ENCODE data around the gene AHCYL2.
"Not testable (repeated sequence)": the region's sequence is repeated elsewhere in the genome, so short reads cannot be mapped to it uniquely, and the experiment has no call there.

The AHCYL2 gene

DNA sequence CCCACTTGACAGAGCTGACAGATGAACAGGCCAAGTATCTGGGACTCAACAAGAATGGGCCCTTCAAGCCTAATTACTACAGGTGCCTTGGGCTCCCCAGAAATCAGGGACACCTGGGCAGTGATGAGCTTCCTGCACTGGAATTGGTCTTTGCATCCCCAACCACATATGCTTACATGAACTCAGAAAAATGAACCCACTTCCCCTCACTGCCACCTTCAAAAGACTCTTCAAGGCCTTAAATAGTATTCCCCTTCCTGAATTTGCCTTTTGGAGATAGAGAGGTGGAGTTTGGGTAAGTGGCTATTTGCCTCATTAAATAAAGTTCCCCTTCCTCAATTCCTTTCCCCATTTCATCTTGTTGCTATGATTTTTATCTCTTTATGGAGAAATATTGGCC is 201.7 kb downstream of the AHCYL2 start:
- DNase-seq (ENCODE audit: low read depth): no peak

DNA sequence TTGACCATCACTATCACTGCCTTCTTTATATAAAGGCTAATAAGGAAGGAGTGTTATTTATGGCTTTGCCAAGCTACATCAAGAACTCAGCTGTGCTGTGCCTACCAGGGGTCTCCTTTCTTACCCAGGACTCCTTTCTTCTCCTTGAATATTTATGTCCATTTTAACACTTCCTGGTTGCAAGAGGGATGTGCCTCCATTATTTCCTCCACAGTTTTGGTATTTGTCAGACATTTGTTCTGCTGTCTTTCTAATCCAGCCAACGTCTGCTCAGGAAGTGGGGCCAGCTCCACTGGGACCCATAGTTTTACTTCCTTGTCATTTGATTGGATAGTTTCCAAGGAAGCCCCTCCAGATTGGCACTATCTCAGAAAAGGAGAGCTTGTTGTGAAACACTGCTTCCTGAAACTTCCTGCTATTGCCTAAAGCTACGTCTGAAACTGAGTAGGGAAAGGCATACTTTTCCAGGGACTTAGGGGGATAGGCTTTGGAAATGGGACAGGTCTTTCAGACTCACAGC is 202.8 kb downstream of the AHCYL2 start:
- no peak for DNase-seq (ENCODE audit: low read depth)

DNA sequence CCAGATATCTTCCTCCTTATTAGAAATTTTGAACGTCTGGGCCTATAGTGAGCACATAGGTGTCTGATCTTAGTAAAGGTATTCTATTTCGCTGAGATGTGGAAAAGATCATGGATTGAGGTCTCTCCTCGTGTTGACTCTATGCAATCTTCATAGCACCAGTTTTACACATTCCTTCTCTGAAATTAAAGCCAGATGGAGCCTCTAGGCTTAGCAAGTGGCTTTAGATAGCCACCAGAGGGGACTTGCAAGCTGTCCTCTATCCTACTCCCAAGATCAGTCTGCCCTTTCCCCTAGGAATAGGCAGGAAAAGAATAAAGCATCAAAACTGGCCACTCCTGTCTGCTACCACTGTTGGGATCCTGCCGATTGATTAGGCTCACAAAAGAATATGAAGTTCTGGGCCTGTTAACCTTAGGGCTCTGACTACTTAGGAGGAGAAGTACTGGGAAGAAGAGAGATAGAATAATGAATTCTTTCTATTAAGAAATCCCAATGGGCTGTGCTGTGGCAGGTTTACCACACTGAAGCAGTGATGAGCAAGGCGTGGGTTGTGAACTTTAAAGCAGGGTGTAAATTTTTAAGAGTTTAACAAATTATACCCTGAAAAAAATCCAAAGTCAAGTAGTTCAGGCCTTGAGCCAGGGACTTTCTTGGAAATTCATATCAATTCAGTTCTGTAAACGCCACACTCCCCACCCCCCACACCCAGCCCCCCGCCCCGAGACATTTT is 207.2 kb downstream of the AHCYL2 start:
- no peak for DNase-seq (ENCODE audit: low read depth)

DNA sequence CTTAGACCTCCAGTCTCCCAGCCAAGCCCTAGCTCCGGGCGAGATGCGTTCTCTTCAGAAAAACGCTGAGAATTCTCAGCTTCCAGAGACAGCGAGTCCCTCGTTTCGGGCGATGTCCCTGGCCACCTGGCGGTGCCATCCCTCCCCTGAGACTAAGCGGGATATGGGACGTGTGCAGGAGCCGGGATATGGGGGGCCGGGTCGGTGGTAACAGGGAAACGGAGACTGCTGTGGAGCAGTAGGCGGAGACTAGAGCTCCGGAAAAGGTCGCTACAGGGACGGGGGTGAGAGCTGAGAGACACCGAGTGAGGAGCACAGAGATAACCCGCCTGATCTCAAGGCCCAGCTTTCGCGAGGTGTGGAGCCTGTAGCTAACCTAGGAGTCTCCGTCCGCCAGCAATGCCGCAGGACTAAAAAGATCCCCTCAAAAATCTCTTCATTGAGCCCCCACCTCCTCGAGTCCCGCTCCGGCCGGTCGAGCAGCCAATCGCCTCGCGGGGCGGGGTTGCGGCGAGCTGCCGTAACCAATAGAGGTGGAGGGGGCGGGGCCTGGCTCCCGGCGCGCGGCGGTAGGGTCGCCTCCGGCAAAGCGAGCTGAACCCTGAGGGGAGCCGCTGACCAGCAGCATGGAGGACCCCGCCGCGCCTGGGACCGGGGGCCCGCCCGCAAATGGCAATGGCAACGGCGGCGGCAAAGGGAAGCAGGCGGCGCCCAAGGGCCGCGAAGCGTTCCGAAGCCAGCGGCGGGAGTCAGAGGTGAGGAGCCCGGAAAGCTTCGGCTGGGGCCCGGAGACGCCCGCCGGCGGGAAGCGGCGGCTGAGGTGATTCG is 209.2 kb downstream of the AHCYL2 start, which contains the start of gene STRIP2:
Gene STRIP2, plus strand, starts transcription at position 586 of the 828 bp plus-strand sequence. Its CDS starts 41 bp downstream, at position 627.
- DNase-seq (ENCODE audit: low read depth): peak; percentile 44

DNA sequence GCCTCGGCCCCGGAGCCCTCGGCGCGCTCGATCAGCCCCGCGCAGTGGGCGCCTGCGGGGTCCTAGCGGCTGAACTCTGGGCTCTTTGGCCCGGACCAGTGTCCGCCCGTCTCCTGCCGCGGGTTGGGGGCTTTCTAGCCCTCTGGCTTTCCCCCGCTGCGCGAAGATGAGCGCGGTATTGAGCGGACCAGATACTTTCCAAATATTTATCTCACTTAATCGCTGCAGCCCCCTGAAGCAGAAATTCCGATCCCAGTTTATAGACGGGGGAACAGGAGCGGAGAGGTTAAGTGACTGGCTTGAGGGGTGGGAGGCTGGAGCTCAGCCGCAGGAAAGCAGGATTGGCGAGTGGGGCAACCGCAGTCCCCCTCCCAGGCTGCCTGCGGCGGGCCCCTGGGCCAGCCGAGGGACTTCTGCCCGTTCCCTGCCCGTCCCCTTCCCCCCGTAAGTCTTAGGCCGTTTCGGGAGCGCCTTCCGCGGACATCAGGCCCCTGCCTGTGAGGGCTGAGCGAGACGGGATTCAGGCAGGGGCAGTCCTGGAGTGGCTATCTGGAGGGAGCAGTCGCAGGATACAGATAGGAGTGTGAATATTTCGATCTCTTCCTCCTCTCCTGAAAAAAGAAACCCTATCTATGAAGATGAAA is 210.0 kb downstream of the AHCYL2 start:
- DNase-seq (ENCODE audit: low read depth): no peak

DNA sequence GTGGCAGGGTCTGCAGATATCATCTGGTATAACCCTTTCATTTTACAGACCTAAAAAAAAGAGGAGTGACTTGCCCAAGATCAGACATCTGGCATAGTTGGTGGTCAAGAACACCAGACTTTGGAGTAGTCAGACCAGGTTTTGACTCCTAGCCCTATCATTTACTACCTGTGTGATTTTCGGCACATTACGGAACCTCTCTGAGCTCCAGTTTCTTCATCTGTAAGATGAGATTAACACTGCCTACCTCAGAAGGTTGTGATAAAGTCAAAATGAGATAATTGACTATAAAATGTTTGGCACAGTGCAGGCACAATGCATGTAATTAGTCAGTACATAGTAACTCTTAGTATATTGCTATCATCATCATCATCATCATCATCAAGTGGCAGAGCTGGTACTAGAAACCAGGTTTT is 210.6 kb downstream of the AHCYL2 start:
- no peak for DNase-seq (ENCODE audit: low read depth)

DNA sequence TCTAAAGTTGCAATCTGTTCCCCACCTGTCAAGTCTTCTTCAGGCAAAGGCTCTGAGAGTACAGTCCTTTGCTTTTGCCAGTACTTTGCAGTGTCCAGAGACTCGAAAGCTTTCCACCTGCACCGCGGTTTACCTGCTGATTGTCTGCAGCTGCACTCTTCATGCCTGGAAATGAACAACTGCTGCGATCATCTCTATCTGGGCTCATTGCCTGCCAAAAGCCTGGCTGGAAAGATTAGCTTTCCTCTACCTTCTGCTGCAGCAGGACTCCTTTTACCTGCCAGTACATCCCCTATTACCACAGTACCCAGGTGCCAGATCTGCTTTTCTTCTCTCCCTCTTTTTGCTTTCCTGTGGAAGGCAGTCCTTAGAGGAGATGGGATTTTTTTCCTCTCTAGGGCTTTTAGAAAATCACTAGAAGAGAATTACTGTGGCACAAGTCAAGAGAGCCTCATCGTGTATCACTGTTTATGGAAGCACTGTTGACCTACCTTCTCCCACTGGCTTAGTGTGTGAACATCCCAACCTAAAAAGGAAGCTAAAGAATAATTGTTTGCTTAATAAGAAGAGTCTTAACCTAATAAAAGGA is 211.6 kb downstream of the AHCYL2 start:
- no peak for DNase-seq (ENCODE audit: low read depth)

DNA sequence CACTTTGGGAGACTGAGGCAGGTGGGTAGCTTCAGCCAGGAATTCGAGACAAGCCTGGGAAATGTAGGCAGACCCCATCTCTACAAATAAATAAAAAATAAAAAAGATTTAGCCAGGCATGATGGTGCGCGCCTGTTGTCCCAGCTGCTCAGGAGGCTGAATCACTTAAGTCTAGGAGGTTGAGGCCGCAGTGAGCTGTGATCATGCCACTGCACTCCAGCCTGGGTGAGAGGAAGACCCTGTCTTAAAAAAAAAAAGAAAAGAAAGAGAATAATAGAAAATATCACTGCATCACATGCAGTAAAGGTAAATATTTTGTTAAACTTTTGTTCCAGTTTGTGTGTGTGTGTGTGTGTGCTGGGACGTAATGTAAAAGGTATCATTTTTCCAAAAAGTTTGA is 212.4 kb downstream of the AHCYL2 start:
- no peak for DNase-seq (ENCODE audit: low read depth)

DNA sequence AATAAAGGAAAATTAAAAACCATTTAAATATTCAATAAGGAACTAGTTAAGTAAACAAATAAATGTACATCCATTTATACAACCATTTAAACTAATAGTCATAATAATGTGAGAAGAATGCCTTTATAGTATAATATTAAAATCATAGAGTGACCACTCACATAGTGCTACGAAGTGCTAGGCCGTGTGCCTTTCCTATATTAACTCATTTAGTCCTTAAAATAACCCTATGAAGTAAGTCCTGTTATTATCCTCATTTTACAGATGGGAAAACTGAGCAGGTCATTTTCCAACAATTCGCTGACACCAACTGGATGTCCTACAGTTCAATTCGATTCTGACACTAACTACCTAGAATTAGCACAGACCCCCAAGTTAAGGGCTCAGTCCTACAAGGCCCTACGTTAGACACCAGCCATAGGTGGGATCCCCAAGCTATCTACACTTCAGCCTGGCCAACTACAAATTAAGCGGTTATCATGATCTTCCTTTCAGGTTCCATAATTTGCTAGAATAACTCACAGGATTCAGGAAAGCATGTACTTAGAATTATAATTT is 213.5 kb downstream of the AHCYL2 start:
- no peak for DNase-seq (ENCODE audit: low read depth)

DNA sequence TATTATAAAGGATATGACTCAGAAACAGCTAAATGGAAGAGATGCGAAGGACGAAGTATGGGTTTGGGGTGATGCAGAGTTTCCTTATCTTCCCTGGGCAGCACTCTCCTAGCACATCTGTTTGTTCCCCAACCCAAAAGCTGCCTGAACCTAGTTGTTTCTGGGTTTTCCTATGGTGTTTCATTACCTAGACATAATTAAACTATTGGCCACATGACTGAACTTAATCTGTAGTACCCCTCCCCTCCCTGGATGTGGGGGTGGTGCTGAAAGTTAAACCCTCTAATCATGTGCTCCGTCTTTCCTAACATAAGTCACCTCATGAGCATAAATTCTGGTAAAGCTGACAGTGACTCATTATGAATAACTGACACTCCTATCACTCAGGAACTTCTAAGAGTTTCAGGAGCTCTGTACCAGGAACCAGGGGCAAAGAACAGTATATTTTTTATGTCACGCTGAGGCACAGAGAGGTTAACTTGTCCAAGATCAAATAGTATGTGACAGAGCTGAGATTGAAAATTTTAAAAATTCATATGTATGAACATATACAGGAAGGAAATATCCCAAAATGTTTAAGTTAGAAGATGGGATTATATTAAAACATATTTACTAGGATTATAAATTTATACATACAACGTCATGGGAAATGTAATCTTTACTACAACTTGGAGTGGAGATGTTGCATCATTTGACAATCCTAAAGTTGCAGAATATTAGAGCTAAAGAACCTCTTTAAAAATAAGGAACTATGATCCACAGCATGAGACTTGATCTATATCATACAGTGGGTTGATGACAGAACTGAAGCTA is 214.2 kb downstream of the AHCYL2 start:
- peak; percentile 42 for DNase-seq (ENCODE audit: low read depth)

DNA sequence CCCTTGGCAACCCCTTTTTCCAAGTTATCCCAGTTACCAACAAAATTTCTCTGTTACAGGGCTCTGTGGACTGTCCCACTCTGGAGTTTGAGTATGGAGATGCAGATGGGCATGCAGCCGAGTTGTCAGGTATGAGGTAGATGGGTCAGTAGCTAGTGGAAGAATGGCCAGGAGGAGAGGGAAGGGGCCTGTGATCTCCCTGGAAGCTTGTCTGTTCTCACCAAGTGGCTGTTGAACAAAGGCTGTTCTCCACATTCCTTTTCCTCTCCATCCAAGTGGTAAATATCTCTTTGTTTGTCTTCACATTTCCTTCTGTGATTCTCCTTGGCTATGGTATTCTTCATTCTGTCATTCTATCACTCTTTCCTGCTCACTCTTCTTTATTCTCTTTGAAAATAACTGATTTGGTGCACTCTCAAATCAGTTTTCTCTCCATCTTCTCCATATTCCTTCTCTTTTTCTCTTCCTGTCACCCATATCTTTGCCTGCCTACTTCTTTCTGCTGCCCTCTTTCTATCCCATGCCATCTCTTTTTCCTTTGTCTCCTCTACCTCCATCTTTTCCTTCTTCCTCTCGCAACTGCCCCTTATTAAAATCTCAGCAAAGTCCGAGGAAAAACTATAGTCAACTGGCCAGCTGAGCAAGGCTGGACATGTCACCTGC is 215.3 kb downstream of the AHCYL2 start:
- no peak for DNase-seq (ENCODE audit: low read depth)

DNA sequence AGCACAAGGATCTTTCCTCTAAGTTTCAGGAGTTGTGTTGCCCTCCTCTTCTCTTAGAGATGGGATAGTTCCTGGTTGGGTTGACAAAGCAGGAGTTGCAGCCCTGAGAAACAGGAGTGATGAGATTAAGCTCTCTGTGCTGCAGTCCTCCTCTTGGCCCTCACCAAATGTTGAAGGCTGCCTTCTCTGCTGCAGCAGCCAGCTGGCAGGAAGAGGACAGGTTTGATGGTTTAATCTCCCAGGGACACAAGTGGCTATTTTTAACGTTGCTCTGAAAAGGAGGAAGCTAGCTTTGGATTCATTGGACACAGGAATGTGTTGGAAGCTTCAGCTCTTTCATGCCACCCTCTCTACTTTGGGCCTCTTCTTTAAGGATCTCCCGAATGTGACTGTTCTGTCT is 218.8 kb downstream of the AHCYL2 start:
- DNase-seq (ENCODE audit: low read depth): no peak

DNA sequence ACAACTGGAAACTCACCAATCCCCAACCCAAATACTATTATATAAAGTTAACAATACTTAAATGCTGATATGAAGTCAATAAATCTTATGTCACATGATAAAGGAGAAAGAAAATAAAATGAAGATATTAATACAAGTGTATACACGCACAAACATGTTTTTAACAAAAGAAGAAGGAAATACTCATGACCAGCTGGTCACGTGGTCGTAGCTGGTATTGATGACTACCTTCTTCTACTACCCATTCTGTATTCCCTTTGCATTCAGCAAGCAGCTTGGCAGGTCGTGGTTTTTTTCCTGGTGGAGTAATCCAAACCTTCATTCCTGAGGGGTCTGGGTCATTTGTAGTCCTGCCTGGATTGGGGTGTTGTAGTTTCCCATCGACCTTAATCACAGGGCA is 219.9 kb downstream of the AHCYL2 start:
- not testable (repeated sequence) for DNase-seq (ENCODE audit: low read depth)

DNA sequence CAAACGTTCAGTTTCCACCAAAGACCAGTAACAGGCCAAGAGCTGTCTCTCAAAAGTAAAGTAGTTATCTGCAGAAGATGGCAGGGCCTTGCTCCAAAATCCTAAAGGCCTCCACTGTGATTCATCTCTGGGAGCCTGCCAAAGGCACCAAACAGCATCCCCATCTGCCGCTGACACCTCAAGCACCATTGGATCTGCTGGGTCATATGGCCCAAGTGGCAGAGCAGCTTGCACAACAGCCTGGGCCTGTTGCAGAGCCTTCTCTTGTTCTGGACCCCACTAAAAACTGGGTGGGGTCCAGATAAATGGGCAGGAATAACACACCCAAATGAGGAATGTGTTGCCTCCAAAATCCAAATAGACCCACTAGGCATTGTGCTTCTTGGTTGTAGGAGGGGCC is 222.1 kb downstream of the AHCYL2 start:
- DNase-seq (ENCODE audit: low read depth): not testable (repeated sequence)

DNA sequence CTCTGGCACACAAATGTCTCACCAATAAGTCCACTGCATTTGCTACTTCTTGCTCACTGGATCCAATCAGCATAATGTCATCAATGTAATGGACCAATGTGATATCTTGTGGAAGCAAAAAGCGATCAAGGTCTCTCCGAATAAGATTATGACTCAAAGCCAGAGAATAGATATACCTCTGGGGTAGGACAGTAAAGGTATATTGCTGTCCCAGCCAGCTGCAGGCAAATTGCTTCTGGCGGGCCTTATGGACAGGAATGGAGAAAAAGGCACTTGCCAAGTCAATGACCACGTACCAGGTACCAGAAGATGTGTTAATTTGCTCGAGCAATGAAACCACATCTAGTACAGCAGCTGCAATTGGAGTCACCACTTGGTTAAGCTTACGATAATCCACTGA is 222.6 kb downstream of the AHCYL2 start:
- not testable (repeated sequence) for DNase-seq (ENCODE audit: low read depth)

DNA sequence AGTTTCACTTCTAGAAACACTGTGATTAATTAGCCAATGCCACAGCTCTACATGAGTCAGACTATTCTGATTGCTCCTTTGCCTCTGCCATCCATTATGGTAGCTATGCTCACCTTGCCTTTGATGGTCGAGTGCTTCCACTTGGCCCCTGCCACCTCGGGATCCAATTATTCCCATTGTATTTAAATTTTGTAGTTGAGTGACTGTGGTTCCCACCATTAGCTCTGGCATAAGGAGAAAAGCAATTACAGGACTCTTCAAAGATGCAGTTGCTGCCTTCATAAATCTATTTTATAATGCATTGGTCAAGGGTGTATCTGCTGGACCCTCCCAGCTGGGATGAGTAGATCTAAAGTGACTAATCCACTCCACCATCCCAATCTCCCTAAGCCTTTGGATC is 223.8 kb downstream of the AHCYL2 start:
- not testable (repeated sequence) for DNase-seq (ENCODE audit: low read depth)

DNA sequence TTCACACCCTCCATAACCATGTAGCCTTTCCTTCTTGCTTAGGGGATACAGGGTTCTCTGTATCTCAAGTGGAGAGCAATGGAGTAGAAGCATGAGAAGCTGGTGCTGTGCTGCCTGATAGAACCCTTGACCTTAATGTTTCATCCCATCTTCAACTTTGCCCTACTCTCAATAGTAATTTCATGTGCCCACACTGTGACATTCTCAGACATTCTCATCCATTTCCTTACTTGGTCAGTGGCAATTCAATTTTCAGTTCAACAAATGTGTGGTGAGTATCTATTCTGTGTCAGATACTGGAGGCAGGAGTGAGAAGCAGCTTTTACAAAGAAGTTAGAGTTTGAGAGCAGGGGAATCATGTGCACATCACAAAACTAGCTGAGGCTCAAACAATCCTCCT is 225.5 kb downstream of the AHCYL2 start:
- no peak for DNase-seq (ENCODE audit: low read depth)

DNA sequence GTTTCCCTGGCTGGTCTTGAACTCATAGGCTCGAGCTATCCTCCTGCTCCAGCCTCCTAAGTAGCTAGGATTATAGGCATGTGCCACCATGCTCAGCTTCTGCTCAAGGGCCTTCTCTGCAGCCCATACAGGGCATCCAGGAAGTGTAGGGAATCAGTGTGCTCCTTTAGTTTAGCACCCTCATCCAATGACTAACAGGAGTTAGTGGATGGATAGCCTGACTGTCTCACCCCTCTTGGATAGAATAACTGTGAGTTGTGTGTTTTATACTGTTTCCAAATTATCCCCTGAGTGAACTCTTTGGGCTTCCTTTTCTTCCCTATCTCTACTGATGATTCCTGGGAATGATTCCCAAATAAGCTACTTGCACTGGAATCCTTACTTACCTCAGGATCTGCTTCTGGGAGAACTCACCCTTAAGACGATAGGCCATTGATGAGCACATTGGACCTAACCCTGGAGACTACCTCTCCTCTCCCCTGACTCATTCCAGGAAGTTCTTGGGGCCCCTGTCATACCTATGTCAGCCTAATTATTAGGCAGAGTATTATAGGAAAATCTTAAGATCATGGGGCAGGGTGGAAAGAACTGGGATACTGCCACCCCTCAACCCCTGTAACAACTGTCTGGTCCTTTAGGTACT is 227.9 kb downstream of the AHCYL2 start:
- DNase-seq (ENCODE audit: low read depth): no peak

DNA sequence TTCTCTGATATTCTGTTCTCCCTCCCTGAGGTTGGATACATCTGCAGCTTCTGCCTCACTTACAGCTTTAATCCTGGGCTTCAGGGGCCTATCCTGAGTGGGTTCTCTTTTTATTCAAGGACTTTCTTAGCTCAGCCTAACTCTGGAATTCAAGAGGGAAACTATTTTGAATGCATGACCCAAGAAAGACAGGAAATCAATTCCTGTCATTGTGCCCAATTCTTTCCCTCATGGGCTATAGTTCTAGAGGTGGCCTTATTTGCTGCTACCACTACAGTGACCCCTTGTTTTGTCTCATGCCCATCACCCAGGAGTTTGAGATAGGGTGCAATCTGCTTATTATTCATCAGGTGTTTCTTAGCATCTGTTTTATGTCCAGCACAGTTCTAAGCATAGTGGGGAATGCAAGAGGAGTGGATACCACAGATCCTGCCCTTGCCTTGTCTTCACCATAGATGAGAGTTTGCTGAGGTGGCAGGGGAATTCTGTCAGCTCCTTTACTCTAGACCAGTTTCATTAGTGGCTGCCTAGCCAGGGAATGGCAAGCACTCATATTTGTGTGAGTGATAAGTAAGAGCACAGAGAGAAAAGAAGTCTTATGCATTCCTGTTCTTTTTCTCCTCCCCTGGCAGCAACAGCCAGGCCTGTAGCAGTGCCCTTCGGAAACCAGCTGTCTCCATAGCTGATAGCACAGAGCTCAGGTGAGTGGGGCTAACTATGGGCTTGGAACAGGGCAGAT is 228.8 kb downstream of the AHCYL2 start:
- no peak for DNase-seq (ENCODE audit: low read depth)
